Vagina (tissue), 2 donors: ENCODE results near the gene PPFIA3. TPM values are rescaled to one million over a fixed set of nuclear protein-coding genes. Genes with fewer than 3 reads are reported as not detected.

Source experiments
- DNase-seq, 2 donors: peaks; one replicate each; pipeline ENCODE4 v3.0.0-alpha.2; 2017; ENCODE audit errors: extremely low spot score in 2 of 2
- H3K27ac ChIP-seq: fragments of 200-600 bp; sonication (generic); one replicate; pipeline ENCODE4 v1.5.1; 2019
- H3K27me3 ChIP-seq: fragments of 200-600 bp; sonication (generic); one replicate; pipeline ENCODE4 v1.5.1; 2019
- H3K36me3 ChIP-seq, 2 donors: fragments of 200-600 bp; sonication (generic); one replicate each; pipeline ENCODE4 v1.5.1; 2017 to 2019
- H3K4me1 ChIP-seq: fragments of 200-600 bp; sonication (generic); one replicate; pipeline ENCODE4 v1.5.1; 2019
- H3K4me3 ChIP-seq, 2 donors: fragments of 200-600 bp; sonication (generic); 1 replicate in 1 of 2; 2 replicates in 1 of 2; pipeline ENCODE4 v1.5.1; 2016 to 2019
- H3K9me3 ChIP-seq: fragments of 200-600 bp; sonication (generic); one replicate; pipeline ENCODE4 v1.5.1; 2019
- POLR2A ChIP-seq, 2 donors: fragments of 450-650 bp; IDR thresholded peaks; one replicate each; pipeline ENCODE4 v1.6.1; 2017; ENCODE audit warnings: antibody characterized with exemption in 2 of 2, mild to moderate bottlenecking in 2 of 2, moderate library complexity in 2 of 2
- POLR2AphosphoS5 ChIP-seq, 2 donors: sonication (generic); formaldehyde crosslinking; IDR thresholded peaks; one replicate each; pipeline ENCODE4 v1.9.0; 2017; ENCODE audit warnings: antibody characterized with exemption in 2 of 2, mild to moderate bottlenecking in 2 of 2, low read depth in 1 of 2; ENCODE audit not compliant: insufficient read depth in 1 of 2
- intact Hi-C: fragments of 100-400 bp; cut with DNase I; formaldehyde crosslinking; loops from one replicate; pipeline ENCODE4 v1.15.1; 2023
- total RNA-seq: library from RNA; depleted of rRNA; stranded (reverse); fragments of >200 nt; gene quantifications from one replicate; pipeline ENCODE4 v1.2.3, GENCODE V29; 2016
- TF ChIP-seq, protein P1 (sequence below), 3 experiments: fragments of 450-650 bp in 2 of 3; fragments of 200-600 bp in 1 of 3; sonication (generic) in 1 of 3; IDR thresholded peaks; one replicate each; pipeline ENCODE4 v1.5.1; 2017 to 2019; ENCODE audit warnings: antibody characterized with exemption in 3 of 3, mild to moderate bottlenecking in 2 of 3, moderate library complexity in 2 of 3

The PPFIA3 gene
- total RNA-seq, 1 donor from 2014 or later: 4.7 TPM

DNA sequence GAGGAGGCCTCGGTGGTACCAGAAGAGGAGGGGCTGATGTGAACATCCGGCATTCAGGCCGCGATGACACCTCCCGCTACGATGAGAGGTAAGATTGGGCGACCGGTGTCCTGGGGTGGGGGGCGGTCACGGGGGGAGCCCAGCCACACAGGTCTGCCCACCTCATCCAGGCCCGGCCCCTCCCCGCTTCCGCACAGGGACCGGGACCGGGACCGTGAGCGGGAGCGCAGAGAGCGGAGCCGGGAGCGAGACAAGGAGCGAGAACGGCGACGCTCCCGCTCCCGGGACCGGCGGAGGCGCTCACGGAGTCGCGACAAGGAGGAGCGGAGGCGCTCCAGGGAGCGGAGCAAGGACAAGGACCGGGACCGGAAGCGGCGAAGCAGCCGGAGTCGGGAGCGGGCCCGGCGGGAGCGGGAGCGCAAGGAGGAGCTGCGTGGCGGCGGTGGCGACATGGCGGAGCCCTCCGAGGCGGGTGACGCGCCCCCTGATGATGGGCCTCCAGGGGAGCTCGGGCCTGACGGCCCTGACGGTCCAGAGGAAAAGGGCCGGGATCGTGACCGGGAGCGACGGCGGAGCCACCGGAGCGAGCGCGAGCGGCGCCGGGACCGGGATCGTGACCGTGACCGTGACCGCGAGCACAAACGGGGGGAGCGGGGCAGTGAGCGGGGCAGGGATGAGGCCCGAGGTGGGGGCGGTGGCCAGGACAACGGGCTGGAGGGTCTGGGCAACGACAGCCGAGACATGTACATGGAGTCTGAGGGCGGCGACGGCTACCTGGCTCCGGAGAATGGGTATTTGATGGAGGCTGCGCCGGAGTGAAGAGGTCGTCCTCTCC is 11.5 kb upstream of the PPFIA3 start:
- Histone ChIP-seq H3K36me3 (peaks cover 0 to 58% of the 10 kb centered on the region in 2 donors), H3K4me3 (no peak overlapping the region), H3K27me3 (no peaks in the 10 kb centered on the region), H3K27ac (no peak overlapping the region), H3K4me1 (peaks cover 6% of the 10 kb centered on the region), H3K9me3 (no peaks in the 10 kb centered on the region)
- no peak for DNase-seq
- intact Hi-C loops: no loop called here
- TF ChIP-seq POLR2AphosphoS5 (IDR thresholded peaks at IDR 0.05; ENCODE audit: insufficient read depth in 1 of 2, low read depth in 1 of 2) (no peak), POLR2A (IDR thresholded peaks at IDR 0.05) (no peak)
- TF ChIP-seq, protein P1, sequence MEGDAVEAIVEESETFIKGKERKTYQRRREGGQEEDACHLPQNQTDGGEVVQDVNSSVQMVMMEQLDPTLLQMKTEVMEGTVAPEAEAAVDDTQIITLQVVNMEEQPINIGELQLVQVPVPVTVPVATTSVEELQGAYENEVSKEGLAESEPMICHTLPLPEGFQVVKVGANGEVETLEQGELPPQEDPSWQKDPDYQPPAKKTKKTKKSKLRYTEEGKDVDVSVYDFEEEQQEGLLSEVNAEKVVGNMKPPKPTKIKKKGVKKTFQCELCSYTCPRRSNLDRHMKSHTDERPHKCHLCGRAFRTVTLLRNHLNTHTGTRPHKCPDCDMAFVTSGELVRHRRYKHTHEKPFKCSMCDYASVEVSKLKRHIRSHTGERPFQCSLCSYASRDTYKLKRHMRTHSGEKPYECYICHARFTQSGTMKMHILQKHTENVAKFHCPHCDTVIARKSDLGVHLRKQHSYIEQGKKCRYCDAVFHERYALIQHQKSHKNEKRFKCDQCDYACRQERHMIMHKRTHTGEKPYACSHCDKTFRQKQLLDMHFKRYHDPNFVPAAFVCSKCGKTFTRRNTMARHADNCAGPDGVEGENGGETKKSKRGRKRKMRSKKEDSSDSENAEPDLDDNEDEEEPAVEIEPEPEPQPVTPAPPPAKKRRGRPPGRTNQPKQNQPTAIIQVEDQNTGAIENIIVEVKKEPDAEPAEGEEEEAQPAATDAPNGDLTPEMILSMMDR (IDR thresholded peaks at IDR 0.05): no peak

DNA sequence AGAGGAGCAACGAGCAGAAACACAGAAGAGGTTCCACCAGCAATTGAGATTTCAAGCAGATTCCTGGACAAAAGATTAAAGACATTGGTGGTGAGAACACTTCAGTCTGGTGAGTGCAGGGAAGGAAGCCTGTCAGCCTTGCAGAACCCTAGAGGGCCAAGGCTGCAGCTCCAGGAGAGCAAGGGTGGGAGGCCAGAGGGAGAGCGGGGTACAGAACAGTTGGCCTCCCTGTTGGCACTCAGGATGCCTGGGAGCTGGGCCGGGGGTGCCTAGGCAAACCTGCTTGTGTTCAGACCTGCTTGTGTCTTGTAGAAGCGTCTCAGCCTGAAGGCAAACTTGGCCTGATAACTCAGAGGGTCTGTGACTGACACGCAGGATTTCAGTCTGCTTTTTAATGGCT is 10.3 kb upstream of the PPFIA3 start:
- H3K36me3 ChIP-seq: peaks cover 0 to 46% of the 10 kb centered on the region in 2 donors
- intact Hi-C loops: no loop called here
- no peak overlapping the region for H3K27ac ChIP-seq
- TF ChIP-seq POLR2AphosphoS5 (IDR thresholded peaks at IDR 0.05; ENCODE audit: insufficient read depth in 1 of 2, low read depth in 1 of 2): no peak
- TF ChIP-seq POLR2A (IDR thresholded peaks at IDR 0.05): no peak
- TF ChIP-seq, protein P1 (IDR thresholded peaks at IDR 0.05): no peak
- DNase-seq: no peak
- peaks cover 13% of the 10 kb centered on the region for H3K4me1 ChIP-seq
- no peaks in the 10 kb centered on the region for H3K27me3 ChIP-seq
- no peaks in the 10 kb centered on the region for H3K9me3 ChIP-seq
- no peak overlapping the region for H3K4me3 ChIP-seq

DNA sequence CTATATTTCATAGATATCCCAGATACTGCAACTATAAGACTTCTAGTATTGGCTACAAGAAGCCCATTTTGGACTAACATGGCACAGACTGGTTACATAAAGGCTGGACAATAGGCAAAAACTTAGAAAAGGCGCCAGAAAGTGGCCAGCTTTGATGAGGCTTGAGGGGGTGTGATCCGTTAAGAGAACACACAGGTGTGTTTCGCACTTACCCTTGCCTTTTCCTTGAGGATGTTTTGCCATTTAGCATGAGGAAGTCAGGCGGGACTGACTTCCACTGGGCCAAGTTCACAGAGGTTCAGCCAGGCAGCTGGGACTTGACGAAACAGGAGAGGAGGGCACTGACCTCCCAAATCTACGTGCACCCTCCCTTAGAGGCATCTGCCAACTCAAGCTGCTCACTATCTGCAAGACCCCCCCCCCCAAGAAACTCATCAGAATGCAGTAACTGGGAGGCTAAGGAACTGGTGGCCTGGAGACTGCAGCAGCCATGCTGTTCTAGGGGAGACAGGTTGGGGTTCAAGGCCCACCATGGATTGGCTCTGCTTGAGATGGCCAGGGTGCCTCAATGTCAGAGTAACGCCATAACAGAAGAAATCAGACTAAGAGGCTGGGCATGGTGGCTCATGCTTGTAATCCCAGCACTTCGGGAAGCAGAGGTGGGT is 9.6 kb upstream of the PPFIA3 start:
- Histone ChIP-seq H3K36me3 (peaks cover 0 to 40% of the 10 kb centered on the region in 2 donors), H3K4me3 (no peak overlapping the region), H3K27me3 (no peaks in the 10 kb centered on the region), H3K27ac (no peak overlapping the region), H3K9me3 (no peaks in the 10 kb centered on the region), H3K4me1 (peaks cover 14% of the 10 kb centered on the region)
- TF ChIP-seq POLR2AphosphoS5 (IDR thresholded peaks at IDR 0.05; ENCODE audit: insufficient read depth in 1 of 2, low read depth in 1 of 2): no peak
- TF ChIP-seq POLR2A (IDR thresholded peaks at IDR 0.05): no peak
- TF ChIP-seq, protein P1 (IDR thresholded peaks at IDR 0.05): no peak
- no peak for DNase-seq
- intact Hi-C loops: no loop called here

DNA sequence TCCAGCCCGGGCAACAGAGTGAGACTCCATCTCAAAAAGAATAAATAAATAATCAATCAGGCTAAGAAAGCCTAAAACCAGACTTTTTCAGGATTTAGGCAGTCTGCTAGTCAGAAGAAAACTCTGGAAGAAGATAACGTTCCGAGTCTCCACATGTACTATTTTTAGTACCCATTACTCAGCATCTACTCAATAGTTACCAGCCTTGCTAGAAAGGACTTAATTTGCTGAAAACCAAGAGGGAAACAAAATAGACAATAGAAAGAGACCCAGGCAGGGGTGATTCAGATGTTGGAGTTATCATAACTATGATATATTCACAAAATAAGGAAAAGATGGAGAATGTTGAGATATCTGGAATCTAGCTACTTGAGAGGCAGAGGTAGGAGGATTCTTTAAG is 8.8 kb upstream of the PPFIA3 start:
- H3K27me3 ChIP-seq: no peaks in the 10 kb centered on the region
- H3K27ac ChIP-seq: no peak overlapping the region
- peaks cover 0 to 31% of the 10 kb centered on the region in 2 donors for H3K36me3 ChIP-seq
- TF ChIP-seq POLR2A (IDR thresholded peaks at IDR 0.05): no peak
- no peak for TF ChIP-seq POLR2AphosphoS5 (IDR thresholded peaks at IDR 0.05; ENCODE audit: insufficient read depth in 1 of 2, low read depth in 1 of 2)
- TF ChIP-seq, protein P1 (IDR thresholded peaks at IDR 0.05): no peak
- DNase-seq: no peak
- H3K4me3 ChIP-seq: no peak overlapping the region
- no peaks in the 10 kb centered on the region for H3K9me3 ChIP-seq
- intact Hi-C loops: no loop called here
- H3K4me1 ChIP-seq: peaks cover 20% of the 10 kb centered on the region
